ENCODE measurements around the gene DOCK1. TPM values are rescaled to one million over a fixed set of nuclear protein-coding genes. Genes with fewer than 3 reads are reported as not detected.

DOCK1 gene
- total RNA-seq, 2 donors from 2014 or later = 34.3 to 44.1 TPM

DNA sequence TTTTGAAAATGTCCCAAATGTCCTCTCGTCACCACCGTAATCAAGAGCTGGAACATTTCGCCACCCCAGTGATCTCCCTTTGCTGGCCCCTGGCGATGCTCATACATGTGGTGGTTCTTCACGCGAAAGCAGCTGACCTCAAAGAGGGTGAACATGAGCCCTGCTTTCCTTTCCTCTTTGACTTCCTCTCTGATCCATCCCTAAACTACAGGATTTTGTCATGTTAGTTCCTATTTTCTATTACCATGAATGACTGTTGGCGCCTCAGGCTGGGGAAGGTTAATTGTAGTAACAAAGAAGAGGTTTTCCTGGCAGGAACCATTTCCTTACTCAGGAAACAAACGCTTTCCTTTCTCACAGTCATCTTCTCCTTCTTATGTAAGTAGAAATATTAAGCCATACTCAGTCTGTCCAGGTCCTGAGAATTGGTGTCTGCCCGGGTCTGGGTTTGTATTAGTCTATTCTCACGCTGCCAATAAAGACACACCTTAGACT is 176.7 kb downstream of the DOCK1 start:
- H3K27me3 ChIP-seq = no peaks in the 10 kb centered on the region
- no peak for ATAC-seq
- H3K9me3 ChIP-seq = no peaks in the 10 kb centered on the region
- H3K4me1 ChIP-seq = no peaks in the 10 kb centered on the region
- no peak overlapping the region for H3K27ac ChIP-seq
- intact Hi-C loops (cut with DNase I) = no loop called here
- TF ChIP-seq POLR2A (IDR thresholded peaks at IDR 0.05) = no peak
- TF ChIP-seq, protein P1, sequence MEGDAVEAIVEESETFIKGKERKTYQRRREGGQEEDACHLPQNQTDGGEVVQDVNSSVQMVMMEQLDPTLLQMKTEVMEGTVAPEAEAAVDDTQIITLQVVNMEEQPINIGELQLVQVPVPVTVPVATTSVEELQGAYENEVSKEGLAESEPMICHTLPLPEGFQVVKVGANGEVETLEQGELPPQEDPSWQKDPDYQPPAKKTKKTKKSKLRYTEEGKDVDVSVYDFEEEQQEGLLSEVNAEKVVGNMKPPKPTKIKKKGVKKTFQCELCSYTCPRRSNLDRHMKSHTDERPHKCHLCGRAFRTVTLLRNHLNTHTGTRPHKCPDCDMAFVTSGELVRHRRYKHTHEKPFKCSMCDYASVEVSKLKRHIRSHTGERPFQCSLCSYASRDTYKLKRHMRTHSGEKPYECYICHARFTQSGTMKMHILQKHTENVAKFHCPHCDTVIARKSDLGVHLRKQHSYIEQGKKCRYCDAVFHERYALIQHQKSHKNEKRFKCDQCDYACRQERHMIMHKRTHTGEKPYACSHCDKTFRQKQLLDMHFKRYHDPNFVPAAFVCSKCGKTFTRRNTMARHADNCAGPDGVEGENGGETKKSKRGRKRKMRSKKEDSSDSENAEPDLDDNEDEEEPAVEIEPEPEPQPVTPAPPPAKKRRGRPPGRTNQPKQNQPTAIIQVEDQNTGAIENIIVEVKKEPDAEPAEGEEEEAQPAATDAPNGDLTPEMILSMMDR (IDR thresholded peaks at IDR 0.05) = no peak
- 85 to 95% methylated on average over 10 of the region's 10 CpGs for WGBS, 2 donors
- no peak overlapping the region for H3K4me3 ChIP-seq
- no peaks in the 10 kb centered on the region for H3K36me3 ChIP-seq (replicated peaks in 1 of 2; ENCODE audit: insufficient read depth in 1 of 2, low read depth in 2 of 2)
- DNase-seq = no peak

DNA sequence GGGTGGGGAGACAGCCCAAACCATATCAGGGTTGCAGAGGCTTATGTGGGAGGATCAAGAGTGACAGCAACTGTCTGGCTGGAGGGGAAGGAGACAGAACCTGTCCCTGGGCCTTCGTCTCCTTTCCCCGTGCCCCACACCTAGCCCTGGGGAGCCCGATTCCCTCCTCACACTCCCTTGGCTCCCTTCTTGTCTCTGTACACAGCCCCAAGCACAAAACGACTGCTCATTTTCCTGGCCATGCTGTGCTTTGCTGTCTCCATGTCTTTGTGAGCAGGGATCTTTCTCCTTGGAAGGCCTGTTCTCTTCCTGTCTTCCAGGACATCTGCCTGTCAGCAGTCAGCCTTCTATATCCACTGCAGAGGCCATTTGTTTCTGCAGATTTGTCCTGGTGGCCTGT is 177.4 kb downstream of the DOCK1 start:
- 92% methylated on average over 4 of the region's 4 CpGs for WGBS, 2 donors

GRCh38 chr10:127085957-127086356 is 180.7 kb downstream of the DOCK1 start:
- DNase-seq (no peak), ATAC-seq (no peak)
- Histone ChIP-seq H3K4me3 (no peak overlapping the region), H3K27me3 (no peaks in the 10 kb centered on the region), H3K36me3 (replicated peaks in 1 of 2; ENCODE audit: insufficient read depth in 1 of 2, low read depth in 2 of 2) (no peaks in the 10 kb centered on the region), H3K27ac (no peak overlapping the region), H3K9me3 (no peaks in the 10 kb centered on the region), H3K4me1 (peaks cover 9% of the 10 kb centered on the region)
- TF ChIP-seq, protein P1 (IDR thresholded peaks at IDR 0.05) = no peak
- intact Hi-C loops (cut with DNase I) = no loop called here
- 89 to 92% methylated on average over 5 of the region's 5 CpGs for WGBS, 2 donors

More for the DNA sequence above, 177.4 kb downstream of the DOCK1 start:
- intact Hi-C loops (cut with DNase I) = no loop called here
- no peaks in the 10 kb centered on the region for H3K36me3 ChIP-seq (replicated peaks in 1 of 2; ENCODE audit: insufficient read depth in 1 of 2, low read depth in 2 of 2)
- DNase-seq = no peak
- no peaks in the 10 kb centered on the region for H3K4me1 ChIP-seq
- ATAC-seq = no peak
- H3K27ac ChIP-seq = no peak overlapping the region
- no peaks in the 10 kb centered on the region for H3K27me3 ChIP-seq
- TF ChIP-seq POLR2A (IDR thresholded peaks at IDR 0.05) = no peak
- TF ChIP-seq, protein P1 (IDR thresholded peaks at IDR 0.05) = no peak
- no peaks in the 10 kb centered on the region for H3K9me3 ChIP-seq
- H3K4me3 ChIP-seq = no peak overlapping the region

- Histone ChIP-seq H3K9me3 (no peaks in the 10 kb centered on the region), H3K4me3 (no peak overlapping the region), H3K27me3 (no peaks in the 10 kb centered on the region), H3K4me1 (peaks cover 9% of the 10 kb centered on the region), H3K36me3 (replicated peaks in 1 of 2; ENCODE audit: insufficient read depth in 1 of 2, low read depth in 2 of 2) (no peaks in the 10 kb centered on the region), H3K27ac (no peak overlapping the region)
- intact Hi-C loops (cut with DNase I) = no loop called here
- no peak for DNase-seq
- TF ChIP-seq POLR2A (IDR thresholded peaks at IDR 0.05) = no peak
- TF ChIP-seq, protein P1 (IDR thresholded peaks at IDR 0.05) = no peak
- WGBS, 2 donors = 93 to 98% methylated on average over 10 of the region's 10 CpGs
- no peak for ATAC-seq
Observed at GRCh38 chr10:127088908-127089307, 183.7 kb downstream of the DOCK1 start.

DNA sequence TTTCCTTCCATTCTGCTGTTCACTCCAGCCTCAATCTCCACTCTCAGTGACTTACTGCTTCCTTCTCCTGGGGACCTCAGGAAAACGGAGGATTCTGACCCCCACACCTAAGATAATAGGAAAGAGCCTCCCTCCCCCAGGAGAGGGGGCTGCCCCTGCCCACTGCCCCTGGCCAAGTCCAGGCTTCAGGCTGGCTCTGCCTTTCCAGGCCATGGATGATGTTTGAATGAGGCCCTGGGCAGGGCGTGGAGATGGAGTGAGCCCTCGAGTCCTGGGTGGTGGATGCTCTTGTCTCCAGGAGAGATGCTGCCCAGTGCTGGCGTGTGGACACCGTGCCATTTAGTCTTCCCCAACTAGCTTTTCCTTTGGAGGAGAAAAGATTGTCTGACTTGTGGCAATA is 184.2 kb downstream of the DOCK1 start:
- no peaks in the 10 kb centered on the region for H3K27me3 ChIP-seq
- no peak overlapping the region for H3K4me3 ChIP-seq
- ATAC-seq (no peak), DNase-seq (no peak)
- no peaks in the 10 kb centered on the region for H3K36me3 ChIP-seq (replicated peaks in 1 of 2; ENCODE audit: insufficient read depth in 1 of 2, low read depth in 2 of 2)
- H3K4me1 ChIP-seq = peaks cover 9% of the 10 kb centered on the region
- no peak overlapping the region for H3K27ac ChIP-seq
- intact Hi-C loops (cut with DNase I) = no loop called here
- TF ChIP-seq POLR2A (IDR thresholded peaks at IDR 0.05) = no peak
- TF ChIP-seq, protein P1 (IDR thresholded peaks at IDR 0.05) = no peak
- no peaks in the 10 kb centered on the region for H3K9me3 ChIP-seq
- 91 to 93% methylated on average over 5 of the region's 5 CpGs for WGBS, 2 donors
